CD4-positive, alpha-beta T cell treated with Interleukin-1 beta for 1 hour (primary cell): ENCODE measurements around the gene INSM2.

Experiments
- DNase-seq, 2 donors: peaks; one replicate each; pipeline ENCODE4 v3.0.0-alpha.2; 2020 to 2022

Gene INSM2

DNA sequence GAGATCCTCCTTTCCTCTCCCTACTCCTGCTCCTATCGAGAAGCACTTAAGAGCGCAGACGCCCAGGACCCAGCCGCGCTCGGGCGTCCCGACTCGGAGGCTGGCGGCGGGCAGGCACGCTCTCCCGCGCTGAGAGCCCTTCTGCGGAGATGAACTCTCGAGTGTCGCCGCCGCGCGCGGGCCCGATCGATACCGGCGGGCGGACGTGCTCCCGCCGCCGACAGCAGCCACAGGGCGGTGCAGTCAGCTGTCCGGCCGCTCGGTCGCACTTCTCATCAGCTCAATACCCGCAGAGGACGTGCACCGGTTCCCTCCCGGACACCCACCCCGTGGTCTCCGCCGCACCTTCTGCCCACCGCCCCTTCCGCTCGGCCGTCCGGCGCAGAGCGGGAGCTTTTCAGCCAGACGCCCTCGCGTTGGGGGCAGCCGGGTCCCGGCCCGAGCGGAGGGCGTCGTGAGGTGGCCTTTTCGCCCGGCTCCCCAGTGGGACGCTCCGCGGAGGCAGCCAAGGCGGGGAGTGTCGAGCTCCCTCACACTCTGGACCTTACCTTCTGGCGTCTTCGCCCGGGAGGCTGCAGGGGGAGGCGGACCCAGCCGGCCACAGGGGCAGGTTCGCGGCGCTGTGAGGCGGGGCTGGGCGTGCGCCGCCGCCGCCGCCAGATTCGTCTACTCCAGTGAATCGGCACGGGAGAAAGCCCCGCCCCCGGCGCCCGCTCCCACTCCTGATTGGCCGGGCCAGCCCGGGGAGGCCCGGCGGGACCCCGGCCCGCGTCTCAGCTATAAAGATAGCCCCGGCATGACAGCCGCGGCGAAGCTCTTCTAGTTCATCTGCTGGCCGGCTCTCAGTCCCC lies at the start of gene INSM2:
Gene INSM2, plus strand, starts transcription at position 808 of the 851 bp plus-strand sequence. CDS start 89 bp downstream, outside the sequence.
- peak; percentile 39 to 46 for DNase-seq

DNA sequence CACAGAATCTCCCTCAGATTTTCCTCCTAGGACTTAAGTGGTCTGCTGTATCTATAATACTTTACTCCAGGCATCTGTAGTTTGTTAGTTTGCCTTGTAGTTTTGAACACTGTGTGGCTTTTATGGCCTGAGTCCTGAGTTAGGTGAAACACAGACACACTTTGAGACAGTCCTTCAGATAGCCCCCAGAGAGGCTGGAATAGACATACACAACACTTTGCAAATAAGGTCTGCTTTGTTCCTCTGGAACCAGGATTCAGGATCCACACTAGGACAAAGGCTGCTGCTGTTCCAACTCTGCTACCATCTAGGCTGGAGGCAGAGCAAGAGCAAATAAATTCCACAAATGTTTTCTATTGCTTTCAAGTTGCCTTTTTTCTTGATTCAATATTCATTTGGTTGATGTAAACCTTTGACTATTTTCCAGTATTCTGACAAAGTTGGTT lies 41.4 kb upstream of the INSM2 start:
- no peak for DNase-seq

DNA sequence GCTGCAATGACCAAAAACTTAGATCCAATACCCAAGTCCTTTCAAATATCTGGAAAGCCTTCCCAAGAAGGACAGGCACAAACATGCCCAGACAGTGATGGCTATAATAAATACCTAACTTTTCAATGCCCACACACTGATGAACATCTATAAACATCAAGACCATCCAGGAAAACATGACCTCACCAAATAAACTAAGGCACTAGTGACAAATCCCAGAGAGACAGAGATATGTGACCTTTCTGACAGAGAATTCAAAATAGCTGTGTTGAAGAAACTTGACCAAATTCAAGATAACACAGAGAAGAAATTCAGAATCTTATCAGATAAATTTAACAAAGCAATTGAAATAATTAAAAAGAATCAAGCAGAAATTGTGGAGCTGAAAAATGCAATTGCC lies 38.7 kb upstream of the INSM2 start:
- DNase-seq = no peak

DNA sequence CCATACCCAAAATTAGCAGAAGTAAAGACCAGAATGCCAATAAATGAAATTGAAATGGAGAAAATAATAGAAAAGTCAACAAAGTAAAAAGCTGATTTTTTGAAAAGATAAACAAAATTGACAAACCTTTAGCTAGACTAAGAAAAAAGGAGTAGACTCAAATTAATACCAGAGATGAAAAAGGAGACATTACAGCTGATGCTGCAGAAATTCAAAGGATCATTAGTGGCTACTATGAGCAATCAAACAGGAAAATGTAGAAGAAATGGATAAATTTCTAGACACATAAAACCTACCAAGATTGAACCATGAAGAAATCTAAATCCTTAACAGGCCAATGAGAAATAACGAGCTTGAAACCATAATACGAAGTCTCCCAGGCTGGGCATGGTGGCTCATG lies 34.8 kb upstream of the INSM2 start:
- DNase-seq = no peak

- DNase-seq = no peak
Observed at GRCh38 chr14:35503646-35504045, 30.3 kb upstream of the INSM2 start.

DNA sequence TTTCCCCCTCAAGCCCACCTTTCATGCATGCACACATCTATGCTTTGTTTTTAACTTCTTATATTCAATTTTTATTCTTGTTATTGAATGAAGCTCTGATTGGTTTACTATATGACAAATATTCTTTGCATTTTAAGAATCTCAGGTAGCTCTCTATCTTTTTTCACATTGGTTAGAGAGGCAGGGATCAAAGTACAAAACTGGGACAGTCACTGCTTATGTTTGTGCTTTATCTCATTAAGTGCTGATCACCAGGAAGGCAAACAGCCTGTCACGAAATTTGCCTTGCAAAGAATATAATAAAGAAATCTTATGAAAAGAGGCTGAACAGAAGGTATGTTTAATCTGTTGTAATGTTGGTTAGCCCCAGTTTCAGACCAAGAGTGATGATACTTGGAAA lies 29.7 kb upstream of the INSM2 start:
- DNase-seq = no peak

DNA sequence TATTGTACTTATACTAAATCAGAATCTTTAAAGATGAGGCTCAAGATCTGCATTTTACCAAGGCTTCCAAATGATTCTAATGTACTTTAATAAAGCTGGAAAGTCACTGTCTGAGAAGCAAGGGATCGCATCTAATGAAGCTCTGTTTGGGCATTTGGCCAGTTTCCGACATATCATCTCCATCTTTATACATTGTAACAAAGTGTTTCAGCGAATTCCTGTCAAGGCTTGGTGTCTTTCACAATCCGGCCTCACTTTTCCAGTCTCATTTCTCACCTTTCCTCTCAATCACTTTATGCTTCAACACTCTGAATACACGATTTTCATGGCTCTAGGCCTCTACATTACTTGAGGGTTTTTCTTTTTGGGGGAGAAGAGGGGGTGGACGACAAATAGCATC lies 27.5 kb upstream of the INSM2 start:
- no peak for DNase-seq

GRCh38 chr14:35506927-35507326 lies 27.0 kb upstream of the INSM2 start:
- DNase-seq = no peak

DNA sequence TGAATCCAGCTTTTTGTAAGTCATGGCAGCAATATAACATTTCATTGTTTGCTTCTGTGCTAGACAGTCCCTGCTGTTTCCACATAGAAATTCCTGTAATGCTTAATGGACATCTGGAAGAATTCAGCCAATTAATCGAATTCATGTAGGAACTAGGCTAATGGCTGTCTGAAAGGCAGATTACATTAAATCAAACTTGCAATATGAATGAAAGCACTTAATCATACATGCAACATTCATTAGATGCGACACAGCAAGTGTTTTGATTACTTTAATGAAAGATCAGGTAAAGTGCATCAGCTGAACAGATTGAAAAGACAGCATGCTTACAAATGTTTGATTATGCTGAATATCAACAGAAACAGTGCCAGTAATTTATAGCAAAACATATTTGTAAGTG lies 24.1 kb upstream of the INSM2 start:
- DNase-seq = no peak

- no peak for DNase-seq
Observed at GRCh38 chr14:35512765-35513164, 21.2 kb upstream of the INSM2 start.

GRCh38 chr14:35515916-35516315 lies 18.0 kb upstream of the INSM2 start:
- DNase-seq = no peak

DNA sequence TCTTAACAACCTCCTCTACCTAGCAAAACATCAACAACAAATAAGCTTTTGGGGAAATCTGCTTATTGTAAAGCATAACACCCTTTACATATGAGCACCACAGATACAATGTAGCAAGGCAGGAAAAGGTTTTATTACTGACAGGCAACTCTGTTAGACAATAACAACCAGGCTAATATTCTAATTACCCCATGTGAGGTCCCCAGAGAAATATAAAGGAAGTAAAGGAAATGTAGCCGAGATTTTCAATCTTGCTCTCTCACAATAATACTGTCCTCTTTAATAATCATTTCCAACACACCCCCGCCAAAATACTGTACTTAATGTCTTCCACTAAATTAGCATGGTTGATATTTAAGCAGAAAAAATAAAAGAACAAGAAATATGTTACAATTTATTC lies 14.0 kb upstream of the INSM2 start:
- DNase-seq = no peak

- no peak for DNase-seq
Observed at GRCh38 chr14:35525695-35526094, 8.3 kb upstream of the INSM2 start.

DNA sequence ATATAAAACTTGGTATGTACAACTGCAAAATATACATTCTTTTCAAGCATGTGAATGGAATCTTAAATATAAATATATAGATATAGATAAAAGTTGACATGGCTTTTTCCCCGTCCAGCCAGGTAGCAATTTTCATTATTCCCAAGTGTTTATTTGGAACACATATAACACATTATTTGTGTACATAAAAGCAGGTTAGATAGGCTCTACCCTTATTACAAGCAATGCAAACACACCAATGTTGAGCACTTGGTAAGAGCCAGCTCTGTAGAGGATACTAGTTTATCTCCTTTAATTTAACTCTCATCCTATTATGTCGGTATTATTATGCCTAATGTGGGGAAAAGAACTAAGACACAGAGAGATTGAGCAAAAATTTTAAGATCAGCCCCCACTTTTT lies 7.0 kb upstream of the INSM2 start:
- no peak for DNase-seq

- no peak for DNase-seq
Observed at GRCh38 chr14:35531960-35532747, 1.8 kb upstream of the INSM2 start.

GRCh38 chr14:35532783-35533356 lies 1.1 kb upstream of the INSM2 start:
- DNase-seq = no peak

- no peak for DNase-seq
Observed at GRCh38 chr14:35534208-35534872, 376 bp downstream of the INSM2 start.

DNA sequence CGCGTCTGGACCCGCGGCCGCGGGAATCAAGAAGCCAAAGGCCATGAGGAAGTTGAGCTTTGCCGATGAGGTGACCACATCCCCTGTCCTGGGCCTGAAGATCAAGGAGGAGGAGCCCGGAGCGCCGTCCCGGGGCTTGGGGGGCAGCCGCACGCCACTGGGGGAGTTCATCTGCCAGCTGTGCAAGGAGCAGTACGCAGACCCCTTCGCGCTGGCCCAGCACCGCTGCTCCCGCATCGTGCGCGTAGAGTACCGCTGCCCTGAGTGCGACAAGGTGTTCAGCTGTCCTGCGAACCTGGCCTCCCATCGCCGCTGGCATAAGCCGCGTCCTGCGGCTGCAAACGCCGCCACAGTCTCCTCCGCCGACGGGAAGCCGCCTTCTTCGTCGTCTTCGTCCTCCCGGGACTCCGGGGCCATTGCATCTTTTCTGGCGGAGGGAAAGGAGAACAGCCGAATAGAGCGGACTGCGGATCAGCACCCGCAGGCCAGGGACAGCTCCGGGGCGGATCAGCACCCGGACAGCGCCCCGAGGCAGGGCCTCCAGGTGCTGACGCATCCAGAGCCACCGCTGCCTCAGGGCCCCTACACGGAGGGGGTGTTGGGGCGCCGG lies 1.0 kb downstream of the INSM2 start:
- peak; percentile 53 to 55 for DNase-seq

DNA sequence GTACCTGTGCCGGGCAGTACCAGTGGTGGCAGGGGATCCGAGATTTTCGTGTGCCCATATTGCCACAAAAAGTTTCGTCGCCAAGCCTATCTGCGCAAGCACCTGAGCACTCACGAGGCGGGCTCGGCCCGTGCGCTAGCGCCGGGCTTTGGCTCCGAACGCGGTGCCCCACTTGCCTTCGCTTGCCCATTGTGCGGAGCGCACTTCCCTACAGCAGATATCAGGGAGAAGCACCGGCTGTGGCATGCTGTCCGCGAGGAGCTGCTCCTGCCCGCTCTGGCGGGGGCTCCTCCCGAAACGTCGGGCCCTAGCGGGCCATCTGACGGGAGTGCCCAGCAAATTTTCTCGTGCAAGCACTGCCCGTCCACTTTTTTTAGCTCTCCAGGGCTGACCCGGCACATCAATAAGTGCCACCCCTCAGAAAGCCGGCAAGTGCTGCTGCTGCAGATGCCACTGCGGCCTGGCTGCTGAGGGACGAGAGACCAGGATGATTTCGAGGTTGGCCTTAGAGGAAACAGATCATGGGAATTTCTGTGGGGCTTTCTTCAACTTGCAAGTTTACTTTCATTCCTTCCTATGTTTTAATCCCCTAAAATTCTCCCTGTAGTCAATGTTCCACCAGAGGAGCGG lies 1.6 kb downstream of the INSM2 start:
- no peak for DNase-seq

DNA sequence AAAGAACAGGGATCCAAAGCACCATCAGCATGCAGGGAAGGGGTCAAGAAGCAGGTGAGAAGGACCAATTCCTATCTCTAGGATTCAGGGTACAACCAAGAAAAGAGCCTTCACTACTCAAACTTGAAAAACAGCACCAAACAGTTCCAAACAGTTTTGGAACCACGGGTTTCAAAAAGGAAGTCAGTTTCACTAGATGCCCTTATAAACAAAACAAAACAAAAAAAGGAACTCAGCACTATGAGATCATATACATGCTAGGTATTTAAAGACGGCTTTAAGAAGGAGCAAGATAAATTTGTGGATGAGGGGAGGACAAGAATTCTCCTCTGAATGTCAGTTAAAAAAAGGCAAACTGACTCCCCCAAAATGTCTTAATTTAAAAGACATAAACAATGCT lies 6.0 kb downstream of the INSM2 start:
- DNase-seq = no peak

DNA sequence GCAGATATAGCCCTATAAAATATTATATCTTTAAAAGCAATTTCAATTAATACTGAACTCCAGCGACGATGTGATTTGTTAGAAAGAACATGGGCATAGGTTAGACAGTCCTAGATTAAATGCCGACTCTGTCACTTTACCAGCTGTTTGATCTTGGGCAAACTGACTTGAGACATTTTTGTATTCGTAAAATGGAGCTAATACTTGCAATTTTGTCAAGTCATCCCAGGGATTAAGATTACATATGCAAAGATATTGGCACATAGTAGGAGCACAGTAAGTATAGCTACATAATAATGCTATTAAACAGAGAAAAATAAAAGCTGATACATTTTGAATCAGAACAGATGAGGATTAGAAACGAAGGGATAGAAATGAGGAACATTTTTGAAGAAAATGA lies 9.0 kb downstream of the INSM2 start:
- DNase-seq = no peak

GRCh38 chr14:35549551-35549950 lies 15.6 kb downstream of the INSM2 start:
- no peak for DNase-seq
